GM19397 (cell line): ENCODE data around the gene UBE3C.
A peak's percentile ranks its signal among the peaks of the same experiment; 100 is the strongest.
"Not testable (repeated sequence)": the region's sequence is repeated elsewhere in the genome, so short reads cannot be mapped to it uniquely, and the experiment has no call there.

Source experiments
- ATAC-seq: cut with Tn5 transposase; IDR thresholded peaks from one replicate; pipeline ENCODE4 v1.9.1; 2021; ENCODE audit warnings: mild to moderate bottlenecking, moderate library complexity; ENCODE audit not compliant: unreplicated experiment

The UBE3C gene

DNA sequence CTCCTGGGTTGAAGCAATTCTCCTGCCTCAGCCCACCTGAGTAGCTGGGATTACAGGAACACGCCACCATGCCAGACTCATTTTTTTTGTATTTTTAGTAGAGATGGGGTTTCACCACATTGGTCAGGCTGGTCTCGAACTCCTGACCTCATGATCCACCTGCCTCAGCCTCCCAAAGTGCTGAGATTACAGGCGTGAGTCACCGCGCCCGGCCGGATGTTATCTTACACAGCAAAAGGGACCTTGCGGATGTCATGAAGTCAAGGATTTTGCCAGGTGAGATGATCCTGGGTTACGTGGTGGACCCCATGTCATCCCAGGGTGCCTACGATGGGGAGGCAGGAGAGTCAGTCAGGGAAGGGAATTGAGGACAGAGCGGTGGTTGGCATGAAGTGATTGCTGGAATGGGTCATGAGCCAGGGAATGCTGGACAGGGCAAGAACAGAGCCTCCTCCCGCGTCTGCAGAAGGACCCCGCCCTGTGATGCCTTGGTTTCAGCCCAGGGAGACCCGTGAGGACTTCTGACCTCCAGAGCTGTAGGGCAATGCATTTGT, 8.7 kb upstream of the UBE3C start:
- ATAC-seq, result no peak

DNA sequence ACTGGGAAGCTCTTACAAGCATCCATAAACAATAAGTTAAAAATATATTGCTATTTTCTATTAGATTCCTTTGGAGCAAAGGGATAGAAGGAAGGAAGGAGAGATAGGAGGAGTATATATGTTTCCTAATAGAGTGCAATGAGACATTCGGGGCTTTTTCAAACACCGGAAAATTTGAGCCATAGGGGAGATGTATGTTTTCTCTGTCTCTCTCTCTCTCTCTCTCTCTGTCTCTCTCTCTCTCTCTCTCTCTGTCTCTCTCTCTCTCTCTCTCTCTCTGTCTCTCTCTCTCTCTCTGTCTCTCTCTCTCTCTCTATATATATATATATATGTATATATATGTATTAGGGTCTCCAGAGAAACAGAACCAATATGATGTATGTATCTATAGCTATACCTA, 7.9 kb upstream of the UBE3C start:
- ATAC-seq, result not testable (repeated sequence)

DNA sequence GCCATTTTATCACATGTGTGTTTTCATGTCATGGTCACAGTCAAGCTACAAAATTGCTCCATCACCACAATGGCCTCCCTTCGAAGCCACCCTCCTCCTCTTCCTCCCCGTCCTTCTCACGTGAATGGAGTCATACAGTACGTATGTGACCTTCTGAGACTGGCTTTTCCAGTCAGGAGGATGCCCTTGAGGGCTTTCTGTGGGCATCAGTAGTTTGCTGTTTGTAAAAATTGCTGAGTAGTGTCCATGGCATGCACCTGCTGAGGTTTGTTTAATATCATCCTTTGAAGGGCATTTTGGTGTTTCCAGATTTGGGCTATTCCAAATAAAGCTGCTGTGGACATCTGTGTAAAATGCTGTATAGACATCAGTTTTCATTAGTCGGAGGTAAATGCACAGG, 5.9 kb upstream of the UBE3C start:
- no peak for ATAC-seq

DNA sequence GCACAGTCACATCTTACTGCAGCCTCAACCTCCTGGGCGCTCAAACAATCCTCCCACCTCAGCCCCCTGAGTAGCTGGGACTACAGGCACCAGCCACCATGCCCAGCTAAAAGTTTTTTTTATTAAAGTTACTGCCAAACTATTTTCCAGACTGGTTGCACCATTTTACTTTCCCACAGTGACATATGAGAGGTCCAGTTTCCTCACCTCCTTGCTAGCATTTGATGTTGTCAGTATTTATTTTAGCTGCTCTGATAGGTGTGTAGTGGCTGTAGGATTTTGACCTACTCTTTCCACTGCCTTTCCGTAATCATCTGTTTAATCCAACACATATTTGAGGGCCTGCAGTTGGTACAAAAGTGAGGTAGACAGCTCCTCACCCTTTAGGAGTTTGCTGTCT, 5.4 kb upstream of the UBE3C start:
- no peak for ATAC-seq

DNA sequence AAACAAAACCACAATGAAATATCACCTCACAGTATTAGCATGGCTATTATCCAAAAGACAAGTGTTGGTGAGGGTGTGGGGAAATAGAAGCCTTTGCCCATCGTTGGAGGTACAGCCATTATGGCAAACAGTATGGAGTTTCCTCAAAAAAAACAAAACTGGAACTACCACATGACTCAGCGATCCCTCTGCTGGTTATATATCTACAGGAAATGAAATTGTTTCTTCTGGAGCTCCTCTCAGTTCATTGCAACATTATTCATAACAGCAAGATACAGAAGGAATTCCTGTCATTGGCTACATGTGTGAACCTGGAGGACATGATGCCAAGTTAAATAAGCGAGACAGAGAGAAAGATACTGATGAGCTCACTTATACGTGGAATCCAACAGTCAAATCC, 2.4 kb upstream of the UBE3C start:
- ATAC-seq, result no peak

DNA sequence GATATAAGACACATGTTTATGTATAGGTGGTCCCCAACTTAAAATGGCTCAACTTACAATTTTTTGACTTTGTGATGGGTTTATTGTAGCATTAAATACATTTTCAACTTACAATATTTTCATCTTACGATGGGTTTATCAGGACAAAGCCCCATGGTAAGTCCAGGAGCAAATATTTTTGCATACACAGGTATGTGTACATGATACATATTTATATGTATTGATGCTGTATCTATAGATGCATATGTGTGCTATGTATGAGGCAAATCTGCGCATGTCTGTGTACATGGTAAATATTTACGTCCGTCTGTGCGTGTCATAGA, 664 bp upstream of the UBE3C start:
- no peak for ATAC-seq

DNA sequence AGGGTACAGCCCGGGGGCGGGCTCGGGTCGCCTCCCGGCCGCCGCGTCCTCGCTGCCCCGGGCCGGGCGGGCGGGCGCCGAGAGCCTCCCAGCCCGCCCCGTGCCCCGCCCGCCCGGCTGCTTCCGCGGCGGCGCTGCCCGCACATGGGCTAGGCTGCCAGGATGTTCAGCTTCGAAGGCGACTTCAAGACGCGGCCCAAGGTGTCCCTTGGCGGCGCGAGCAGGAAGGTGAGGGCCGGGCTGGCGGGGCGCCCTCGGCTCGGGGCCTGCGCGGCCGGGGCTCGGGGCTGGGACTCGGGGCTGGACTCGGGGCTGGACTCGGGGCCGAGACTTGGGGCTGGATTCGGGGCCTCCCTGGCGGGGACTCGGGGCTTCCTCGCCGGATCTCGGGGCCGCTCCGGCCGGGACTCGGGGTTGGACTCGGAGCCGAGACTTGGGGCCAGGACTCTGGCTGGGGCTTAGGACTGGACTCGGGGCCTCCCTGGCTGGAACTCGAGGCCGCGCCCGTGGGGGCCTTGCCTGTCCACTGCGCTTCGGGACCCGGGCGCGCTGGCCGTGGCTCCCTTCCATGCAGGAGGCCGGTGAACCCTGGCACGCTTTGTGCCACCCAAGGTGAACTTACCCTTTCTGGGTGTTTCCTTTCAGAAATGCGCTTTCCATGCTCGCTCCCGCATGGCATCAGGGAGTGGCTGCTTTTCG, 534 bp downstream of the UBE3C start:
- peak; percentile 64 for ATAC-seq

DNA sequence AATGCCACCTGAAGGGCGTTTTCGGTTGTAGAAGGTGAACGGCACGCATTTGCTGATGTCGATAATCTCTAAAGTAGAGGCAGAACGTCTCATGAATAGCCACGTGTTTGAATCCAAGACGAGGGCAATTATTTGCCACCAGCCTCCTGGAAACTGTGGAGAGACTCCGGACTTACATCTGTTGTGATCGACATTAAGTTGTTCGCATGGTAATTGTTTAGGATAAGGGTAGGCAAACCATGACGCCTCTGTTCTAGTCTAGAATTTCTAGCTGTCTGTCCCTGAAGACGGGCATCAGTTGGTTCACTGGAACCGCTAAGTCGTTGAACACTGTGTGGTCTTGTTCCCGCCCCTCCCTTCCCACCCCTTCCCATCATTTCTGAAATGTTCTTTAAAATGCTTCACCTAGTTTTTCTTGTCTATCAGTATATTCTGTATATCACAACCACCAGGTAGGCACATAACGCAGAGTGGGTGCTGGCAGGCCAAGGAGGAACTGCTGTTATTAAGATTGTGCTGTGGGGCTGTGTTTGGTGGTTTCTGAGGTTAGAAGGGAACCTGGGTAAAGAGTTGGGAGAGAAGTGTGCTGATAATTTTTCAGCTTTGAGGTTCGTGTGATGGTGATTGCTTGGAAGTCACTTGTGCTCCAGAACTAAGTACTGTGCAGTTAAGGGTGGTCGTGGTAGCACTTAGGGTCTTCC, 1.2 kb downstream of the UBE3C start:
- no peak for ATAC-seq

DNA sequence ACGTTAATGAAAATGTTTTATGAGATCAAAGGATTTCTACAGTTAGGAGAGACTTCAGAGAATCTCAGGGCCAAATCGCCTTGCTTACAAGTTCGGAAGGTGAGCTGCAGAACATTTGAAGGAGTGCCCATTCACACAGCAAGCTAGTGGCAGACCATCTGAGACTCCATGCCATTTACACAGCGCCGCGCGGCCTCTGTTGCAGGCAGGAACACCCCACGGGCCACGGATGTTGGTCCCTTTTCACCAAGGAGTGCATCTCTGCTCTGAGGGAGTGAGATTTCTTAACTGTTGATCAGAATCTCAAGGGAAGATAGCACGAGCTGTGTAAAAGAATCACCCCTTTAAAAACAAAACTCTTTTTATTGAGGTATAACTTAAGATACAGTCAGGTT, 1.8 kb downstream of the UBE3C start:
- no peak for ATAC-seq

DNA sequence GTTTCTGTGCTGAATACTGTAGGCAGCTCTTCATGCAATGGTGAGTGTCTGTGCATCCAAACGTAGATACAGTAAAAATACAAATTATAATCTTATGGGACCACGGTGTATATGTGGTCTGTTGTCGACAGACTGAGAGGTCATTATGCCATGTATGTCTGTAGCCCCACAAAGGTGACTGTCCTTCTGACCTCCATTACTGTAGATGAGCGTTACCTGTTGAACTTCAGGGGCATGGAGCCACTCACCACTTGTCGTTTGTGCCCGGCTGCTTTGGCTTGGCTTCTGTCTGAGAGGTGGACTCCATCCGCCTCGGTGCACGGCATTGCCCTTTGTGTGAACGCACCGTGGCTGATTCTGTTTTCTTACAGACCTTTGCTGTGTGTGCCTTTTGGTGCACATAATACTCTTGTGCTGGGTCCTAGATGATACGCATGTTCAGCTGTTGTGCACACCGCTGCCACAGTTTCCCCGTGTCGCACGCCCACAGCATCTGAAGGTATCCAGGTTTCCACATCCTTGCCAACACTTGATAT, 2.9 kb downstream of the UBE3C start:
- no peak for ATAC-seq

DNA sequence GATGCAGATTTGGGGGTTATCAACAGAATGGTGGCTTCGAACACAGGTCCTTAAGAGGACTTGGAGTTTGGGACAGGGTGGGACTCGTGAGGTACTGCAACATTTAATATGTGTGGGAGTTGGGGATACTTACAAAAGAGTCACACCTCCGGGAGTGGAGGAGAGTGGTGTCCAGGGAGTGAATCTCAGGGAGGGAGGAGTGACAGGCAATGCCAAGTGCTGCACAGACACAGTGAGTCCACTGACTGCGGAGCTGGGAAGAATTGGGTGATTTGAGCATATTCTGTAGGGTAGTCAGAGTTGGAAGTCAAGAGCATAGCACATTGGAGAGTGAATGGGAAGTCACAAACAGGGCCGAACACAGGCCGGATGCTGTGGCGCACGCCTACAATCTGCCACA, 5.1 kb downstream of the UBE3C start:
- no peak for ATAC-seq

DNA sequence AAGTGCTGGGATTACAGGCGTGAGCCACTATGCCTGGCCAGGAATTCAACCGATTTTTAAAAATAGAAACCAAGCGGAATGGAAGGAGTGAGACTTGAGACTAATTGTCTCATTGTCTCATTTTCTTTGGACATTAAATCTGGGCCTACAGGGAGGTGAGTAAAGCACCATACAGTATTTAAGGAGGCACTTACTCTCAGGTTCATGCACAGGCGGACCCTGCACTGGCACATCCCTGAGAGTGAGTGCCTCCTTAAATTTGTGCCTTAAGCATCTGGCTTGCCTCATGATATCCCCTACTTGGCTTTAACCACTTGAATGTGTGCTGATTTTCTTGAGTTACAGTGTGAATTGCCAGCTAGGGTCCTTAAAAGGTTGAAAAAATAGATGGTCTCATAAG, 10.6 kb downstream of the UBE3C start:
- no peak for ATAC-seq

DNA sequence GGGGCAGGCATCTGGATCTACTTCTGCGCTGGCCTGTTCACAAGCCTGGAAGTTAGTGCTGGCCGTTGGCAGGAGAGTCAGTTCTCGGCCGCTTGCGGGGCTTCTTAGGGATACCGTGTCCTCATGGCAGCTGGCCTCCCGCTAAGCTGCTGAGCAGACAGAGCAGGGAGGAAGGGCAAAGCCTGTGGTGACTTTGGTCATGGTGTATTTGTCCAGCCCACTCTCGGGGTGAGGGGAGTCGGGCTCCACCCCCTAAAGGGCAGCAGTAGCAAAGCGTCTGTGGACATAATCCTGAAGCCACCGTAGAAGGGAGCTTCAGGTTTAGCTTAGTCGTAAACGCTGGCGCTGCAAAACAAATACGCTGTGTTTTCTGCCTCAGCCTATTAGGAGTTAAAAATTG, 12.2 kb downstream of the UBE3C start:
- ATAC-seq, result no peak

DNA sequence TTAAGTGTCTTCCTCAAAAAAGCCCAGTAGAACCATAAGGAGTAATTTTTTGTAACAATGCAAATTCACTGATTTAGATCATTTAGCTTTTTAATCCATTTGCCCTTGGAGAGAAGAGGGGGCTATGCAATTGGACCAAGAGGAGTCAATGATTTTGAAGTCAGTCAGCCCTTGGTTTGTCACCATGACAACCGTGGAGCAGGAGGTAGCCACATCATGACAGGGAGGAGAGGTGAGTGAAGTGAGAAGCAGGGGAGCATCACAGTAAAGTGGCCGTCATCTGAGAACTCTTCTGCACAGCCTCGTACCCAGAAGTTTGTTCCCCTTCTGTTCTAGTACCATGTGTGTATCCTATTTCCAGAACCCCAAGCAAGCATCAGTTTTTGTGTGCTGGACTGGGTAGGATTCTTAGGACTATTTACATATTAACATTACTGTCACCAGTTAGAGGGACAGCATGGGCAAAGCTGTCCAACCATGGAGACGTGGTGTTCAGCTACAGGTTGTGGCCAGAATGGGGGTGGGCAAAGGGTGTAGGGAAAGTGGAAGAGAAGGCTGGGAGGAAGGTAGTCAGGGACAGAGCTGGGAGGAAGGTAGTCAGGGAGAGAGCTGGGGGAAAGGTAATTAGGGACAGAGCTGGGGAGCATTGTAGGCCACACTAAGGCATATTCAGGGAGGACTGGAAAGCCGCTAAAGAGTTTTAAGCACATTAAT, 13.1 kb downstream of the UBE3C start:
- ATAC-seq, result no peak

DNA sequence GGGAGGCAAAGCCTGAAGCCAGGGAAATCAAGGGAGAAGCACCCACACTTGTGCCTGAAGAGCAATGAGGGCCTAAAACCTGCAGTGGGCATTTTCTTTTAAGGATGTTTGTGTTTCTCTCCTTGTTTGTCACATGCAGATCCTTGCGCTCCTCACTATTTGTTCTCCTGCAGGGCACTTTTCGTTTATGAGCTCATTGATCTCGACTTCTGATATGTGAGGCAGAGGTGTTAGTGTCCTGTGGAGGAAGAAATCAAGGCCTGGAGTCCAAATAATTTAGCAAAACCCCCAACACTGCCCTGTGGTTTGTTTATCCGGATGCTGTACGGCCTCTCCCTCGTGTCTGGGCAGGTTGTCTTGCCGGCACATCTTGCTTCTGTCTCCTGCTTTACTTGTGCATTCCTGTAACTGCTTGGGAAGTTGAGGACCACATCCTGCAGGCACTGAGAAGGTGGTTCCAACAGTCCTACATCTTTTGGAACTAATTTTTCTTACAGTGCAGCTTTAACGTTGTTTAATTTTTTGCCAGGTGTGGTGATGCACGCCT, 13.7 kb downstream of the UBE3C start:
- ATAC-seq, result no peak

DNA sequence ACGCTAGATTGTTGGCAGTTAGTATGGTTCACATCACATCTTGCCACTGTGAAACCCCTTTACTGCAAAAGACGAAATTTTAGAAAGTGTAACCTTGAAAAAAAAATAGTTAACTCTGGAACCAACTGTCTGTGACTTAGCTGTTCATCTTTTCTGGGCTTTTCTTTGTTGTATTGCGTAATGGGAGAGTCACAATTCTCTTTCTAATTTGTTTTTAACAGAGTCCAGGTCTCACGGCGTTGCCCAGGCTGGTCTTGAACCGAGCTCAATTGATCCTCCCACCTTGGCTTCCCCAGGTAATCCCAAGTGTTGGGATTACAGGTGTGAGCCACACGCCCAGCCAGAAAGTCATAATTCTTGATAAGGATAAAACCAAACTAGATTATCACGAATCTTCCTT, 14.5 kb downstream of the UBE3C start:
- no peak for ATAC-seq

DNA sequence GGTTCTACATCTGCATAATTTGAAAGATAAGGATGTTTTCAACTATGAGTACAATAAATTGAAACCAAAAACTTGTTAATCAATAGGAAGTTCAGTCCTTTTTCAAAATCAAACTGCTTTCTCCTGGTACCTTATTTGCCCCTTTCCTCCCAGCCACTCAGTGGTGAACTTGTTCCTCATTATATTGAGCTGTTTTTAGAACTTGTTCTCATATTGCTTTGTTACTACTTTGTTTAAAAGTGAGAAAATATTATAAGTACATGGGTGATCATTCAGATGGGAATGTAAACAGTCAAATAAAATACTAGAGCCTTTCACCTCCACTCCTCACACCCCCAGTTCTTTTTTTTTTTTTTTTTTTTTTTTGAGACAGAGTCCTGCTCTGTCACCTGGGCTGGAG, 17.2 kb downstream of the UBE3C start:
- ATAC-seq, result no peak

DNA sequence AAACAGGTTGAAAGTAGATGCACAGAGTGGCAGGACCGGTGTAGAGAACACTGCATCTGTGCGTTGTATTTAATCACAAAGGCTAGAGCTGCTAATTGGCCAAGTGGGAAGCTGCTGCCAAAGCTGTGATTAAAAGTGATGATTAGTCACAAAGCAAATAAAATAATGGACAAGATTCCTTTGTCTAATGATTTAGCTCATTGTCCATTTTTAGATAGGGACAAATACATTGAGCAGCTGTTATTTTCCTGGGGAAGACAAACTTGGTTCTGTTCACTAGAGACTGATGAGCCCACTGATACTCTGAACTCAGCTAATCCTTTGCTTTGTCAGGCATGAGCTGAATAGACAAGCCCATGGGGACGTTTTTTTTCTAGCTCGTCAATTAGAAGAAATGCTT, 19.7 kb downstream of the UBE3C start:
- no peak for ATAC-seq

DNA sequence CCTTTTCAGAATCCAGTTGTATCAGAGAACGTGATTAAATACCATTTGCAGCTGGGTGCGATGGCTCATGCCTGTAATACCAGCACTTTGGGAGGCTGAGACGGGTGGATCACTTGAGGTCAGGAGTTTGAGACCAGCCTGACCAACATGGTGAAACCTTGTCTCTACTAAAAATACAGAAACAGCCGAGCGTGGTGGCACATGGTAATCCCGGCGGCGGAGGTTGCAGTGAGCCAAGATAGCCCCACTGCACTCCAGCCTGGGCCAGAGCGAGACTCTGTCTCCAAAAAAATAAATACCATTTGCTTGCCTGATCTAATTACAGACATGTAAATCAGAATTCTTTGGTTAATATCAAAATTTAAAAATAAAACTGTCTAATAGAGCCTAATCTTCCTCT, 20.8 kb downstream of the UBE3C start:
- not testable (repeated sequence) for ATAC-seq

DNA sequence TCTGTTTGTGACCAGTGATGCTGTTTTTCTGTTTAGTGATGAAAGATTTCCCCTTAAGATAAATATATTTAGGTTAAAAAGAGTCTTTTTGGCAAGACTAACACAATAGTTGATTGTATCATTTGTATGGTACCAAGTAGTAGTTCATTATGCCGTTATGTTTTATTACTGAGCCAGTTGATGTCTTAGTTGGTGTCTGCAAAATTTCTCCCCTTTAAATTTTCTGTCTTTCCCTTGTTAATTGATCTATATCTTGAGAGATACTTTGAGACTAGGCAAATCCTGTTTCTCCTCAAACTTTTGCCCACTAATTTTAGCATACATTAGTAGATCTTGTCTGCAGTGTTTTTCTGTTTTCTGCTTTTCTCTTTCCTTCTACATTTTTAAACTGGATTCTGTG, 21.7 kb downstream of the UBE3C start:
- ATAC-seq, result no peak

DNA sequence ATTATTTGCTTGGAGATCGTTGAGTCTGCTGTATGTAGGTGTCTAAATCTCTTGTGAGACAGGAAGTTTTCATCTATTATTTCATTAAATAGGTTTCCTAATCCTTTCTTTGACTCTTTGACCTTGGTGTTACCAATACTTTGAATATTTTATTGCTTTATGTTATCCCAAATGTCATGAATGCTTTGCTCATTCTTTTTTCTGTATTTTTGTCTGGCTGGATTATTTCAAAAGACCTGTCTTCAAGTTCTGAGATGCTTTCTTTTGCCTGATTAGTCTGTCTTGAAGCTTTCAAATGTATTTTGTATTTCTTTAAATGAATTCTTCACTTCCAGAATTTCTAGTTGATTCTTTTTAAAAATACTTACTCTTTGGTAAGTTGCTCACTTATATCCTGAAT, 27.3 kb downstream of the UBE3C start:
- ATAC-seq, result no peak

DNA sequence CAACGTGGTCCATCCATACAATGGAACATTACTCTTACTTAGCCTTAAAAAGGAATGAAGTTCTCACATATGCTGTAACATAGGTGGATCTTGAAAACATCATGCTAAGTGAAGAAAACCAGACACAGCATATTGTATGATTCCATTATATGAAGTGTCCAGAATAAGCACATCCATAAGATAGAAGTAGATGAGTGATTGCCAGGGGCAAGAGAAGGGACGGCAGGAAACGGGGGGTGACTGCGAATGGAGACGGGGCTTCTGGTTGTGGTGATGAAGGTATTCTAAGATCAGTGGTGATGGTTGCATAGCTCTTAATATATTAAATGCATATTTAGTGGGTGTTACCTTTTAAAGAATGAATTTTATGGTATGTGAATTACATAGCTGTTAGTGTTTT, 29.8 kb downstream of the UBE3C start:
- ATAC-seq, result no peak
